IPS-18c (cell line): ENCODE results near the gene BLVRB.
A peak's percentile ranks its signal among the peaks of the same experiment; 100 is the strongest.
"Not testable (repeated sequence)": the region's sequence is repeated elsewhere in the genome, so short reads cannot be mapped to it uniquely, and the experiment has no call there.

Source experiments
- H3K4me3 ChIP-seq: 2 replicates; pipeline ENCODE4 v1.7.0; 2013; ENCODE audit warnings: low read depth, mild to moderate bottlenecking, low read length, moderate library complexity; ENCODE audit not compliant: insufficient read depth
- H3K9me3 ChIP-seq: one replicate; pipeline ENCODE4 v1.6.1; 2013; ENCODE audit warnings: mild to moderate bottlenecking, low read length, moderate library complexity; ENCODE audit not compliant: control insufficient read depth, insufficient read depth

The BLVRB gene

DNA sequence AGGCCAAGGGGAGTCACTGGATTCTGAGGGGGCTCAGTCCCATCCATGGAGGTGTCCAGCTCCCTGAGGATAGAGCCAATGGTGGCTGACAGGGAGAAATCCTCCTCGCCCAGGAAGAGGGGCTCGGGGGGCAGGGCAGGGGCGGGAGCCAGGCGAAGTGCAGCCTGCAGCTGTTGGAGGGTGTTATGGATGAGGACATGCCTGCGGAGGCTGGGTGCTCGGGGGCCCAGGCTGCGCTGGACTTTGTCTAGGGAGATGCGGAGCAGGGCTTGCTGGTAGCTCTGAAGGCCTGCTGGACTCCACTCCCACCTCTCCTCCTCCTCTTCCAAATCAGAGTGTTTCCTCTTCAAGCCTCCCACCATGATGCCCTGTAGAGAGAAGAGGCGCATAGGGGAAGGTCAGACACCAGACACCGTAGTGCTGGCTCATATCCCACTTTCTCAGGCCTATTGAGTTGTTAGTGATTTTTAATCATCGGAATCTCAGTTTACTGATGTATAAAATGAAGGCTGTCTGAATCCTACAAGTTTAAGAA lies 23.8 kb downstream of the BLVRB start:
- no peaks in the 10 kb centered on the region for H3K9me3 ChIP-seq
- H3K4me3 ChIP-seq = no peak overlapping the region

DNA sequence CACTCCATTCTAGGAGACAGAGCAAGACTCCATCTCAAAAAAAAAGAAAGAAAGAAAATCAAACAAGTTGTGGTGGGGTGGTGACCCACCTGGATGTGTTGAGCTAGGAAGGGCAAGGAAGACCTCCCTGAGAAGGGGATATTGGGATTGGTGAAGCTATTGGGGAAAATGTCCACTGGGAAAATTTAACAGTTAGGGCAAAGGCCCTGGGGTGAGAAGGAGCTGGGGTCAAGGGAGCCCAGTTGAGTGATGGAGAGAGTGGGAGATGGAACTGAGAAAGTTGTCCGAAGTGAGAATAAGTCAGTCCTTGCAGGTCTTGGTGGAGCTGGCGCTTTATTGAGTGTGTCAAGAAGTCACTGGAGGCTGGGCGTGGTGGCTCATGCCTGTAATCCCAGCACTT lies 27.3 kb downstream of the BLVRB start:
- no peak overlapping the region for H3K4me3 ChIP-seq

DNA sequence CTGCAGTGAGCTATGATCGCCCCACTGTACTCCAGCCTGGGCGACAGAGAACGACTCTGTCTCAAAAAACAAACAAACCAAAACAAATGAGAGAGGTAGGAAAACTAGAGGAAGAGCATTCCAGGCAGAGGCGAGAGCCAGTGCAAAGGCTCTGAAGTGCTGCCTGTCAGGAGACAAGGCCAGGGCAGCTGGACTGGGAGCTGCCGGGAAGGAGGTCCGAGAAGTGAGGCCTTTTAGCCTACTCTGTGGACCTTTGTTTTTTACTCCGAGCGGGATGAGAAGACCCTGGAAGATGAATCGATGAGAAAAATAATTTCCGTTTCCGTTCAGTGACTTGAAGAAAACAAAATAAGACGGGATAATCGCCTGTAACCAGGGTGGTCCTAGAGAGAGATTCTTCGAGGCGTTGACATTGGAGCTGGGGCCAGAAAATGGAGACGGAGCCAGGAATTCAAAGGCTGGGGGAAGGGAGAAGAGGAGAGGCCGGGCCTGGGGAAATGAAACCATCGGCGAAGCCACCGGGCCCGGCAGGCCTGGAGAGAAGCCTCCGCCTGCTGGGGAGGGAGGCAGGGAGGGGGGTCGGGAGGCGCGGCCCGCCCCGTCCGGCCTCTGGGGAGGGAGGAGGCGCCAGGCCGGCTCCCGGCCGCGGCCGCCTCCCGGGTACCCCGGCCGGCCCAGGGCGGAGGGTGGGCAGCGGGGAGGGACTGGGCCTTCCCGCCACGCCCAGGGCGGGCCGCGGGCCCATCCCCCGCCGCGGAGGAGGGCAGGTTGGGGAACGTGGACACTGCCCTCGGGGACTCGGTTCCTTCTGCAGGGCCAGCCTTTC lies 31.9 kb downstream of the BLVRB start:
- Histone ChIP-seq H3K9me3 (no peaks in the 10 kb centered on the region), H3K4me3 (peak overlapping the region; percentile 47)

More for the DNA sequence above, 27.3 kb downstream of the BLVRB start:
- H3K9me3 ChIP-seq = no peaks in the 10 kb centered on the region

DNA sequence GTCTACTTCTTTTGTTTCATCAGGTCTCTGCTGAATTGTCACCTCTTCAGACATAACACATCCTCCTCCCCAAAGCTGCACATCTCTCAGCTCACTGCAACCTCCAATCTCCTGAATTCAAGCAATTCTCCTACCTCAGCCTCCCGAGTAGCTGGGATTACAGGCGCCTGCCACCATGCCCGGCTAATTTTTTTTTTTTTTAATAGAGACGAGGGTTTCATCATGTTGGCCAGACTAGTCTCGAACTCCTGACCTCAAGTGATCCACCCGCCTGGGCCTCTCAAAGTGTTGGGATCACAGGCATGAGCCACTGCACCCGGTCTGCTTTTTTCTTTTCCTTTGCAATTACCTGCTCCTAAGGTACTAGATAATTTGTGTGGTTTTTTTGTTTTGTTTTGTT lies 32.8 kb downstream of the BLVRB start:
- H3K9me3 ChIP-seq, H3K4me3 ChIP-seq: not testable (repeated sequence)

DNA sequence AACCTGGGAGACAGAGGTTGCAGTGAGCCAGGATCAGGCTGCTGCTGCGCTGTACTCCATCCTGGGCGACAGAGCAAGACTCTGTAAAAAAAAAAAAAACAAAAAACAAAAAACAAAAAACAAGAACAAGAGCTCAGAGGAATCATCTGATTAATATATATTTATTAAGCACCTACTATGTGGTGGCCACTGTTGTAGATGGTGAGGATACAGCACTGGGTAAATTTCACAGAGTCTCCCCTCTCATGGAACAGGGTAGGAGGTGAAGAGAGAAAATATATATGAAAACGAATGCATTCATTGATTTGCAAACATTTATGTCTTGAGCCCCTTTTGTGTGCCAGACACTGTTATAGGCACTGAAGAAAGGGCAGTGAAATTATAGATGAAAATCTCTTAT lies 33.8 kb downstream of the BLVRB start:
- Histone ChIP-seq H3K9me3 (no peaks in the 10 kb centered on the region), H3K4me3 (no peak overlapping the region)

GRCh38 chr19:40430242-40430641 lies 35.3 kb downstream of the BLVRB start:
- not testable (repeated sequence) for H3K4me3 ChIP-seq, H3K9me3 ChIP-seq

DNA sequence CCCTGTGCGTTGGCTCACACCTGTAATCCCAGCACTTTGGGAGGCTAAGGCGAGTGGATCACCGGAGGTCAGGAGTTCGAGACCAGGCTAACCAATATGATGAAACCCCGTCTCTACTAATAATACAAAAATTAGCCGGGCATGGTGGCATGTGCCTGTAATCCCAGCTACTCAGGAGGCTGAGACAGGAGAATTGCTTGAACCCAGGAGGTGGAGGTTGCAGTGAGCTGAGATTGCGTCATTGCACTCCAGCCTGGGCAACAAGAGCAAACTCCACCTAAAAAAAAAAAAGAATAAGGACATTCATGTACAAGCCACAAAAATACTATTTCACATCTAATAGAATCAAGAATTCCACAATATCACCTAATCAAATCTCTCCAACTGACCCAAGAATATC lies 37.3 kb downstream of the BLVRB start:
- not testable (repeated sequence) for H3K9me3 ChIP-seq, H3K4me3 ChIP-seq

DNA sequence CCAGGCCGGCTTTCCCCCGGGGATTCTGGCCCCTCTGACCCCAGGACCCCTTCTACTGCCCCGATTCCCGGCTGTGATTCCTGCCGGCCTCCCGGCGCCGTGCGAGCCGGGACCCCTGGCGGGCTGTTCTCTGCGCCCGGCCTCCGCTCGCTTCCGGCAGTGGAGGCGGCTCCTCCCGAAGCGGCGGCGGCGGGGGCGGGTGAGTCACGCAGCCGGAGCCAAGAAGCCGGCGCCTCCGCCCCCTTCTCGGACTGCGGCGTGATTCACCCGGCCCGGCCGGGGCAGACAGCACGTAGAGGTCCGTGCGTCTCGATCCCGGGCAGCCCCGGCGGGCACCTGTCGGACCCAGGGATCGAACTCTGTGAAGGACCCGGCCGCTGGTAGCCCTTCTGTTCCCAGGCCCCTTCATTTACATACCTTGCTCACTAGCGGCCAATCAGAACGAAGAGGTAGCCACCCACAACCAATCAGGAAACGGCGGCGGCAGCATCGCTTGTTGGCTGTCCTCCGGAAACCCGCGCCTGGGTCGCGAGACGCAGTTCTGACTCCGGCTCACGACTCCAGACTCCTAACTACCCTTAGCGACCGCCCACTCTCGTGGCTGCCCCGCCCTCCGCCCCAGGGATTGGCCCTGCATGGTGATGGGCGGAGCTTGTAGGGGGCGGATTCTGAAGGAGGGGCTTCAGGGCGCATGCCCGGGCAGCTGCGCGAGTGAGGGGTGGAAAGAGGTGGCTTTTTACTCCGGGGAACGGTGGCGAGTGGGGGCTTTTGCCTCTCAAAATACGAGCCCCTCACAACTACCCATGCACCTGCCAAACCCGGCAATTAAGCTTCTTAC lies 39.9 kb downstream of the BLVRB start, which contains the start of gene SERTAD1:
SERTAD1 (minus strand) TSS at position 543 of the 838 bp plus-strand sequence. CDS start 2,446 bp downstream, outside the sequence.
- Histone ChIP-seq H3K9me3 (peaks cover 4% of the 10 kb centered on the region), H3K4me3 (peak within 1 kb of the TSS; percentile 83)

GRCh38 chr19:40424637-40425449 lies 40.7 kb downstream of the BLVRB start:
- H3K9me3 ChIP-seq = peaks cover 4% of the 10 kb centered on the region
- H3K4me3 ChIP-seq = peak overlapping the region; percentile 83

DNA sequence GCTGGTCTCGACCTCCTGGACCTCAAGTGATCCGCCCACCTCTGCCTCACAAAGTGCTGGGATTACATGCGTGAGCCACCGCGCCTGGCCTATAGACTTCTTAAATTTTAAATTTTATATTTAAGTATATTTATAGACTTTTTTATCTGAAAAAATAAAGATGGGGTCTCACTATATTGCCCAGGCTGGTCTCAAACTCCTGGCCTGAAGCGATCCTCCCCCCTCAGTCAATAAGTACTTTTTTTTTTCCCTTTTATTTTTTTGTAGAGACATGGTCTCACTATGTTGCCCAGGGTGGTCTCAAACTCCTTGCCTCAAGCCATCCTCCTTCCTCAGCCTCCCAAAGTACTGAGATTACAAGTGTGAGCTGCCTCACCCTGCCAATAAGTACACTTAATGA lies 41.6 kb downstream of the BLVRB start:
- H3K9me3 ChIP-seq = peaks cover 4% of the 10 kb centered on the region
- no peak overlapping the region for H3K4me3 ChIP-seq

DNA sequence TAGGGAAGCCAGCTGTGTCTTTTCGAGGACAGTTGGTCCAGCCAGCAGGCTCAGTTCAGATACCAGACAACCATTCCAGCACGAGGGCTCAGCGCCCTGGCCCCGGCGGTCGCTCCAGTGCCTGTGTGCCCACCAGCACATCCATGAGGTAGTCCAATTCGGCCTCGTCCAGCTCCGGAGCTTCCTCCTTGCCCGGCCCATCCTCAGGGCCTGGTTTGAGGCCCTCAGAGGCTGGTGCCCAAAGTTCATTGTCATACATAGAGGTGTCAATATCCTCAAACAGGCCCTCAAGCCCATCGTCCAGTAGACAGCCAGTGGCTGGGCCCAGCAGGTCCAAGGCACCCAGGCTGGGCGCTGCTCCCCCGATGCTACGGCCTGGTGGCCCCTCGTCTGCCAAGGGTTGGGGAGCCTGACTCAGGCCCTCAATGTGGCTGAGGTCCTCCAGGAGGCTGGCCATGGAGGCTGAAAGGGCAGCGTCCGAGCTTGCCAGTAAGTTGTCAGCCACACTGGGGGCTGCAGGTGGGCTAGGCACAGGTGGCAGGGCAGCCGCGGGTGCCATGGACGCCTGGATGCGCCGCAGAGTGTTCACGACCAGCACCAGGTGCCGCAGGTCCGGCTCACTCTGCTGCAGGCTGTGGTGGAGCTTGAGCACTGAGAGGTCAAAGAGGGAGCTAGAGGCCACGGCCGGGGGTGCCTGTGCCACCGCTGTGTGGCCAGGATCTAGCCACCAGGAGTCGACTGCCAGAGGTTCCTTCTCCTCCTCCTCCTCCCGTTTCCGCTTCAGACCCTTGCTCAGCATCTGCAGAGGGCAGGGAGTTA lies 42.6 kb downstream of the BLVRB start:
- no peak overlapping the region; the same call in 1 of the 2 replicates for H3K4me3 ChIP-seq
- H3K9me3 ChIP-seq = peaks cover 4% of the 10 kb centered on the region

DNA sequence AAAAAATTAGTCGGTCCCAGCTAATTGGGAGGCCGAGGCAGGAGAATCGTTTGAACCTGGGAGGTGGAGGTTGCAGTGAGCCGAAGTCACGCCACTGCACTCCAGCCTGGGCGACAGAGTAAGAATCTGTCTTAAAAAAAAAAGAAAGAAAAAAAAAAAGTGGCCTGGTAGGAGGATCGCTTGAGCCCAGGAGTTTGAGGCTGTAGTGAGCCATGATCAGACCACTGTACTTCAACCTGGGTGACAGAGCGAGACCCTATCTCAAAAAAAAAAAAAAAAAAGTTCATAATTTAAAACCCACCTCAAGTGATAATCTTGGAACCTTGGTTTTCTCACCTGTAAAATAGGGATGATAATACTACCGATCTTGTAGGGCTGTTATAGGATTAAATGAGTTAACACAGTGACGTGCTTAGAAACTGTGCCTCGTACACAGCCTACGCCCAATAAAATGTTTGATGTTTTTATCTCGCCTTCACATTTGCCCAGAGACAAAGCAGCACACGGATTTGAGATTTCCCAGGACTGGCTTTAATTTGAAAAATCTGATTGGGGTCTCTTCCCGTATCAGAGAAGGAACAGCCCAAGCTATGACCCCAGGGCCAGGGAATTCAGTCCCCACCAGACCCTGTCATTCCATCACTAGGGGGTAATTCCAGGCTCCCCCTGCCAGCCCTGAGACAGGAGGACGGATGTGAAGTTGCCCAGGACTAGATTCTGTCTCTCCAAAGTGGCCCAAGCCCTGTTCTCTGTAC lies 43.4 kb downstream of the BLVRB start:
- Histone ChIP-seq H3K4me3 (no peak overlapping the region; the same call in 1 of the 2 replicates), H3K9me3 (peaks cover 4% of the 10 kb centered on the region)

GRCh38 chr19:40420766-40421765 lies 44.5 kb downstream of the BLVRB start:
- H3K4me3 ChIP-seq = peak overlapping the region; percentile 81
- no peaks in the 10 kb centered on the region for H3K9me3 ChIP-seq

DNA sequence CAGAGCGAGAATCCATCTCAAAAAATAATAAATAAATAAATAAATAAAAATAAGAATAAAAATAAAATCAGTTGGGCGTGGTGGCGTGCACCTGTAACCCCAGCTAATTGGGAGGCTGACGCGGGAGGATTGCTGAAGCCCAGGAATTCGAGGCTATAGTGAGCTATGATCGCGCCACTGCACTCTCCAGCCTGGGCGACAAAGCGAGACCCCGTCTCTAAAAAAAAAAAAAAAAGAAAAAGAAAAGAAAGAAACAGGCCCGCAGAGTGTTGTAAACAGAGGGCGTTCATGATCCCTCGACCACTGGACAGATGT lies 45.1 kb downstream of the BLVRB start:
- no peaks in the 10 kb centered on the region for H3K9me3 ChIP-seq
- peak overlapping the region; percentile 81; the same call in 1 of the 2 replicates for H3K4me3 ChIP-seq

GRCh38 chr19:40419780-40420179 lies 45.8 kb downstream of the BLVRB start:
- Histone ChIP-seq H3K9me3 (no peaks in the 10 kb centered on the region), H3K4me3 (no peak overlapping the region)
